ENCODE results near the gene ARMC9. TPM values are rescaled to one million over a fixed set of nuclear protein-coding genes. Genes with fewer than 3 reads are reported as not detected.
"Not testable (repeated sequence)": the region's sequence is repeated elsewhere in the genome, so short reads cannot be mapped to it uniquely, and the experiment has no call there.

The ARMC9 gene
- total and polyA plus RNA-seq, 5 donors from 2014 or later: 0.11 to 0.92 (median 0.15) TPM; not detected in 2

DNA sequence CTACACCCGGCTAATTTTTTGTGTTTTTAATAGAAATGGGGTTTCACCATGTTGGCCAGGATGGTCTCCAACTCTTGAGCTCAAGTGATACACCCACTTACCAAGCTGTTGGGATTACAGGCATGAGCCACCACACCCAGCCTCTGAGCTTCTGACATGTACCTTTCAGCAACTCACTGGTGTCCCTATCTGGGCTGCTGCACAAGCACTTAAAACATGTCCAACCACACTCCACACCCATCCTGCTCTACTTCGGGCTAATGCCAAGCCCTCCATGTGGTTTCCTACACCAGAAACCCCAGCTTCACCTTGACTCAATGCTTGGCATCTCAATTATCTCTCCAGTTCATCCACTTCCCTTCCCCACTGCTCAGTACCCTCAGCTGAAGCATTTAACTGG lies 22.4 kb upstream of the ARMC9 start:
- Mint-ChIP-seq H3K4me3 (no peak overlapping the region), H3K4me1 (peaks cover 0 to 6% (median 4%) of the 10 kb centered on the region in 4 donors), H3K27me3 (no peaks in the 10 kb centered on the region), H3K9me3 (no peaks in the 10 kb centered on the region), H3K27ac (peak overlapping the region in 1 of 3 donors; percentile 72), H3K36me3 (peaks cover 30% of the 10 kb centered on the region)
- Histone ChIP-seq H3K36me3 (ENCODE audit: control insufficient read depth, insufficient read depth, low read length) (peaks cover 10% of the 10 kb centered on the region), H3K4me1 (ENCODE audit: control insufficient read depth, insufficient read depth, low read length, poor library complexity, severe bottlenecking) (no peaks in the 10 kb centered on the region), H3K27me3 (ENCODE audit: control insufficient read depth, insufficient read depth, low read length) (no peaks in the 10 kb centered on the region), H3K27ac (ENCODE audit: insufficient read depth, low read length, poor library complexity, severe bottlenecking) (no peak overlapping the region), H3K9me3 (ENCODE audit: control insufficient read depth in 2 of 2, low read length in 2 of 2) (no peaks in the 10 kb centered on the region), H3K4me3 (ENCODE audit: low read depth, low read length) (no peak overlapping the region)
- DNase-seq (no peak), ATAC-seq (ENCODE audit: low read depth in 2 of 2) (no peak)

DNA sequence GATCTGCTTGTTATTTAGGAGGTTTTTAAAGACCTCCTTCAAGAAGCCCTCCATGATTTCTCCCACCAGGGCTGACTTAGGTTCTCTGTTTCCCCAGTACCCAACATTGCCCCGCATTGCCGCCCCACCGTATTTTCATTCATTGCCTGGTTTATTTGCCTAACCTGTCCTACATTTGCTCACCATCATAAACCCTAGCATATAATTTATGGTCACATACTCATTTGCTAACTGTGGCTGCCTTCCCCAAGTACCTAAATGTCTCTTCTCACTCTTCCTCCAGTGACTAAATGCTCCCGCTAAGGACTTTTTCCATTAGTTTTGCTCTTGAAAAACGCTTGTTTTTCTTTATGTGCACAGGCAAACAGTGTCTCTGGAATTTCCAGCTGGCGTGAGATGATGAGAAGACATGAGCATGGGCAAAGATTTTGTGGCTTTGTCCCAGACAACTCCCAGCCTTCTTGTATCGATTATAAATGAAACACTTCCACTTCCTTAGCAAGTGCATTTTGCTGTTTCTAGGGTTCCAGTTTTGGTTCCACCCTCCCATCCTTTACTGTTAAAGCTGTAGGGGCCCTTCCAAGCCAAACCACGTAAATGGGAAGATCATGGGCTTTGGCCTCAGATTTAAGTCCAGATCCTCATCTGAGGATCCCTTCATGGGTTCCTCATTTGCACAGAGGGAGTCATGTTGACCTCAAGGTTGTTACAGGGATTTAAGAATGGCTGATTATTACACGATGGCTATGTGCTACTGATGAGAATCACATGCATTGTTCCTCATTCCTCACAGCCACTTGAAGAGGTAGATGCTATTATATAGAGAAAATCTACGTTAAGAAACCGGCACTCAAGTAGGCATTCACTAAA lies 21.0 kb upstream of the ARMC9 start:
- Mint-ChIP-seq H3K36me3 (peaks cover 24% of the 10 kb centered on the region), H3K4me1 (peaks cover 0 to 6% (median 4%) of the 10 kb centered on the region in 4 donors), H3K27me3 (no peaks in the 10 kb centered on the region), H3K9me3 (no peaks in the 10 kb centered on the region), H3K4me3 (no peak overlapping the region), H3K27ac (no peak overlapping the region)
- Histone ChIP-seq H3K9me3 (ENCODE audit: control insufficient read depth in 2 of 2, low read length in 2 of 2) (no peaks in the 10 kb centered on the region), H3K4me1 (ENCODE audit: control insufficient read depth, insufficient read depth, low read length, poor library complexity, severe bottlenecking) (no peaks in the 10 kb centered on the region), H3K27me3 (ENCODE audit: control insufficient read depth, insufficient read depth, low read length) (no peaks in the 10 kb centered on the region), H3K4me3 (ENCODE audit: low read depth, low read length) (no peak overlapping the region), H3K27ac (ENCODE audit: insufficient read depth, low read length, poor library complexity, severe bottlenecking) (no peak overlapping the region), H3K36me3 (ENCODE audit: control insufficient read depth, insufficient read depth, low read length) (peaks cover 4% of the 10 kb centered on the region)
- no peak for ATAC-seq (ENCODE audit: low read depth in 2 of 2)
- DNase-seq: no peak

GRCh38 chr2:231178805-231179204 lies 19.6 kb upstream of the ARMC9 start:
- ATAC-seq (ENCODE audit: low read depth in 2 of 2); H3K27me3 ChIP-seq (ENCODE audit: control insufficient read depth, insufficient read depth, low read length); H3K27me3 Mint-ChIP-seq; H3K9me3 ChIP-seq (ENCODE audit: control insufficient read depth in 2 of 2, low read length in 2 of 2); H3K4me3 ChIP-seq (ENCODE audit: low read depth, low read length); H3K9me3 Mint-ChIP-seq; DNase-seq; H3K27ac ChIP-seq (ENCODE audit: insufficient read depth, low read length, poor library complexity, severe bottlenecking); H3K4me3 Mint-ChIP-seq; H3K4me1 Mint-ChIP-seq; H3K36me3 ChIP-seq (ENCODE audit: control insufficient read depth, insufficient read depth, low read length); H3K4me1 ChIP-seq (ENCODE audit: control insufficient read depth, insufficient read depth, low read length, poor library complexity, severe bottlenecking): not testable (repeated sequence)
- Mint-ChIP-seq H3K36me3 (peaks cover 22% of the 10 kb centered on the region), H3K27ac (peak overlapping the region in 1 of 3 donors; percentile 71)

GRCh38 chr2:231181860-231182512 lies 16.4 kb upstream of the ARMC9 start:
- Mint-ChIP-seq H3K4me1 (peaks cover 0 to 6% (median 3%) of the 10 kb centered on the region in 4 donors), H3K27me3 (no peaks in the 10 kb centered on the region), H3K4me3 (no peak overlapping the region), H3K36me3 (peaks cover 2% of the 10 kb centered on the region), H3K27ac (peak overlapping the region in 1 of 3 donors; percentile 18), H3K9me3 (peaks cover 0 to 2% (median 0%) of the 10 kb centered on the region in 7 donors)
- H3K27me3 ChIP-seq (ENCODE audit: control insufficient read depth, insufficient read depth, low read length): no peaks in the 10 kb centered on the region
- no peaks in the 10 kb centered on the region for H3K4me1 ChIP-seq (ENCODE audit: control insufficient read depth, insufficient read depth, low read length, poor library complexity, severe bottlenecking)
- ATAC-seq (ENCODE audit: low read depth in 2 of 2): peak; percentile 33 to 37
- no peak for DNase-seq
- no peaks in the 10 kb centered on the region for H3K36me3 ChIP-seq (ENCODE audit: control insufficient read depth, insufficient read depth, low read length)
- H3K9me3 ChIP-seq (ENCODE audit: control insufficient read depth in 2 of 2, low read length in 2 of 2): no peaks in the 10 kb centered on the region
- no peak overlapping the region for H3K4me3 ChIP-seq (ENCODE audit: low read depth, low read length)
- H3K27ac ChIP-seq (ENCODE audit: insufficient read depth, low read length, poor library complexity, severe bottlenecking): no peak overlapping the region

DNA sequence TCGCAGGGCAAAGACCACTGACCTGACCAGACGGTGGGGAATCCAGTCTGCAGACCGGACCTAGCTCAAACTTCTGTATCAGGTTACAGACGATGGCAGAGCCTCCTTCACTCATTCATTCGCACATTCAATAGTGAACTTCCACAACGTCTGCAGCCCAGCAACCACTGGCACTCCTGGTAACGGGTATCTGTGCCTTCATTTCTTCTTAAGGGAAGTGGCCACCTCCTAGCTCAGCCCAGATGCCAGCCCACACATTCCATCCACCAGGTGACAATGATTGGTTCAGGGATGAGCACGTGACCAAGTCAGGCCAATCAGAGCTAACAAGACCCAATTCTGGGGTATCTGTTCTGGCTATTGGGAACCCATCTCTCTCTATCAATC lies 15.9 kb upstream of the ARMC9 start:
- ATAC-seq (ENCODE audit: low read depth in 2 of 2): no peak

DNA sequence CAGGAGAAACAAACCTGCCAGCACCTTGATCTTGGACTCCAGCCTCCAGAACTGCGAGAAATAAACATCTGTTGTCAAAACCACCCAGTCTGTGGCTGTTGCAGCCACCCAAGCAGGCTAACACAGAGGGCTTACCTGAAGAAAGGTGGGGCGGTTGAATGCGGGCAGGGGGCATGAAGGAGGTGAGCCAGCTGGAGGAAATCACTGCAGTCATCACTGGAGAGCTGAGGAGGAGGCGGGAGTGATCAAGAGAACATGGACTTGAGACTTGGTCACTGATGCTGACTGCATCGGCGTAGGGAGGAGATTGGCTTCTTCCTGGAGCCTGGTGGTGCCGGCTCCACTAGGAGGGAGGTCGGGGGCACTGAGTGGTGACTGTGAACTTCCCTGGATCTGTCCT lies 14.6 kb upstream of the ARMC9 start:
- H3K4me1 ChIP-seq (ENCODE audit: control insufficient read depth, insufficient read depth, low read length, poor library complexity, severe bottlenecking): no peaks in the 10 kb centered on the region
- H3K27me3 Mint-ChIP-seq: peaks cover 8% of the 10 kb centered on the region
- ATAC-seq (ENCODE audit: low read depth in 2 of 2): no peak
- H3K4me3 ChIP-seq (ENCODE audit: low read depth, low read length): no peak overlapping the region
- H3K27me3 ChIP-seq (ENCODE audit: control insufficient read depth, insufficient read depth, low read length): no peaks in the 10 kb centered on the region
- peaks cover 0 to 2% (median 0%) of the 10 kb centered on the region in 7 donors for H3K9me3 Mint-ChIP-seq
- peaks cover 0 to 6% (median 3%) of the 10 kb centered on the region in 4 donors for H3K4me1 Mint-ChIP-seq
- H3K27ac Mint-ChIP-seq: no peak overlapping the region
- DNase-seq: no peak
- H3K27ac ChIP-seq (ENCODE audit: insufficient read depth, low read length, poor library complexity, severe bottlenecking): no peak overlapping the region
- no peaks in the 10 kb centered on the region for H3K36me3 Mint-ChIP-seq
- no peak overlapping the region for H3K4me3 Mint-ChIP-seq
- H3K36me3 ChIP-seq (ENCODE audit: control insufficient read depth, insufficient read depth, low read length): no peaks in the 10 kb centered on the region
- no peaks in the 10 kb centered on the region for H3K9me3 ChIP-seq (ENCODE audit: control insufficient read depth in 2 of 2, low read length in 2 of 2)

More for the DNA sequence above, 15.9 kb upstream of the ARMC9 start:
- peaks cover 0 to 2% (median 0%) of the 10 kb centered on the region in 7 donors for H3K9me3 Mint-ChIP-seq
- Histone ChIP-seq H3K27me3 (ENCODE audit: control insufficient read depth, insufficient read depth, low read length) (no peaks in the 10 kb centered on the region), H3K9me3 (ENCODE audit: control insufficient read depth in 2 of 2, low read length in 2 of 2) (no peaks in the 10 kb centered on the region), H3K4me1 (ENCODE audit: control insufficient read depth, insufficient read depth, low read length, poor library complexity, severe bottlenecking) (no peaks in the 10 kb centered on the region), H3K27ac (ENCODE audit: insufficient read depth, low read length, poor library complexity, severe bottlenecking) (no peak overlapping the region), H3K4me3 (ENCODE audit: low read depth, low read length) (no peak overlapping the region), H3K36me3 (ENCODE audit: control insufficient read depth, insufficient read depth, low read length) (no peaks in the 10 kb centered on the region)
- H3K27ac Mint-ChIP-seq: no peak overlapping the region
- H3K4me1 Mint-ChIP-seq: peaks cover 0 to 6% (median 3%) of the 10 kb centered on the region in 4 donors
- no peak overlapping the region for H3K4me3 Mint-ChIP-seq
- no peak for DNase-seq
- H3K36me3 Mint-ChIP-seq: no peaks in the 10 kb centered on the region
- no peaks in the 10 kb centered on the region for H3K27me3 Mint-ChIP-seq

DNA sequence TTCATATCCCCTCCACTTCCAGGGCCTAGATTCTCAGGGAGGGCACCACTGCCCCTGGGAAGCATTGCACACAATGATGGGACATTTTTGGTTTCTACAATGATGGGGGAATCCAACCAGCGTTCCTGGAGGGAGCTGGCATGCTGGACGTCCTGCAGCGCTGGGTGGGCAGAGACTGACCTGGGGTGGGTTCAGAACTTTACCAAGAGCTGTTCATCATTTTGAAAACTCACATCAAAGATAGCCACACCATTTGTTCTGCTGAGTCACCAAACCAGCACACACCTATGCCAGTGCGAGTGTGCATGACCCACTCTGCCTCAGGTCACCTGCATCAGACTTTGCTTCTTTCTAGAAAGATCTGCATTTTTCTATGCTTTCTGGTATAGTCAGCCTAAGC lies 14.1 kb upstream of the ARMC9 start:
- H3K4me1 Mint-ChIP-seq: peaks cover 0 to 6% (median 3%) of the 10 kb centered on the region in 4 donors
- H3K4me3 ChIP-seq (ENCODE audit: low read depth, low read length): no peak overlapping the region
- ATAC-seq (ENCODE audit: low read depth in 2 of 2): no peak
- H3K9me3 Mint-ChIP-seq: peaks cover 0 to 2% (median 0%) of the 10 kb centered on the region in 7 donors
- no peaks in the 10 kb centered on the region for H3K36me3 ChIP-seq (ENCODE audit: control insufficient read depth, insufficient read depth, low read length)
- H3K9me3 ChIP-seq (ENCODE audit: control insufficient read depth in 2 of 2, low read length in 2 of 2): no peaks in the 10 kb centered on the region
- H3K27ac Mint-ChIP-seq: no peak overlapping the region
- H3K27me3 ChIP-seq (ENCODE audit: control insufficient read depth, insufficient read depth, low read length): no peaks in the 10 kb centered on the region
- H3K36me3 Mint-ChIP-seq: no peaks in the 10 kb centered on the region
- no peaks in the 10 kb centered on the region for H3K4me1 ChIP-seq (ENCODE audit: control insufficient read depth, insufficient read depth, low read length, poor library complexity, severe bottlenecking)
- no peak for DNase-seq
- H3K27me3 Mint-ChIP-seq: peaks cover 13% of the 10 kb centered on the region
- no peak overlapping the region for H3K27ac ChIP-seq (ENCODE audit: insufficient read depth, low read length, poor library complexity, severe bottlenecking)
- H3K4me3 Mint-ChIP-seq: no peak overlapping the region

All from CD4-positive, CD25-positive, alpha-beta regulatory T cell (primary cell).